Activated naive CD8-positive, alpha-beta T cell (primary cell): ENCODE measurements around the gene RAVER1.
"Not testable (repeated sequence)": the region's sequence is repeated elsewhere in the genome, so short reads cannot be mapped to it uniquely, and the experiment has no call there.

Source experiments
- H3K27ac Mint-ChIP-seq: one replicate; pipeline ENCODE4 v1.8.0; 2021; ENCODE audit warnings: mixed read lengths
- H3K27me3 Mint-ChIP-seq: one replicate; pipeline ENCODE4 v1.8.0; 2021; ENCODE audit warnings: mixed read lengths
- H3K36me3 Mint-ChIP-seq: one replicate; pipeline ENCODE4 v1.8.0; 2021; ENCODE audit warnings: mixed read lengths
- H3K4me1 Mint-ChIP-seq: one replicate; pipeline ENCODE4 v1.8.0; 2021; ENCODE audit warnings: low read depth, mixed read lengths
- H3K4me3 Mint-ChIP-seq: one replicate; pipeline ENCODE4 v1.8.0; 2021; ENCODE audit warnings: mild to moderate bottlenecking, mixed read lengths
- H3K9me3 Mint-ChIP-seq: one replicate; pipeline ENCODE4 v1.8.0; 2021; ENCODE audit warnings: low read depth, mixed read lengths

Gene RAVER1

DNA sequence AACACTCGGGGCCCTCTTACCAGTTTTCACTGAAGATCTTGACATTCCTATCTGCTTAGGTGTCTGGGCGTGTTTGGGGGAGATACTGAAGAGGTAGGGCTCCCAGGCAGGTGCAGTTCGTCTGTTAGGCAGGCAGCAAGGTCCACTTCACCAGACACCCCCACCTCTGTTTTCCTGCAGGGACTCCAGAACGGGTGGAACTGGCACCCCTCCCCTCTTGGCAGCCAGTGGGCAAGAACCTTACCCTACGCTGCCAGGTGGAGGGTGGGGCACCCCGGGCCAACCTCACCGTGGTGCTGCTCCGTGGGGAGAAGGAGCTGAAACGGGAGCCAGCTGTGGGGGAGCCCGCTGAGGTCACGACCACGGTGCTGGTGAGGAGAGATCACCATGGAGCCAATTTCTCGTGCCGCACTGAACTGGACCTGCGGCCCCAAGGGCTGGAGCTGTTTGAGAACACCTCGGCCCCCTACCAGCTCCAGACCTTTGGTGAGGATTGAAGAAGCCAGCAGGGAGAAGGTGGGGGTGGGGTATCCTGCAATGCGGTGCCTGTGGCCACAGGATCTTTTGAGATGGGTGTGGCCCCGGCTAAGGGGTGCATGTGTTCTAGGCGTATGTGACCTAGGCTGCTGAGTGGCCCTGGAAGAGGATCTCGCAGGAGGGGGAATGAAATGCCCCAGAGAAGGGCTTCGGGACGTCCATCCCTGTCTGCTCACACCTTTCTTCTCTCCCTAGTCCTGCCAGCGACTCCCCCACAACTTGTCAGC lies 49.8 kb downstream of the RAVER1 start:
- H3K36me3 Mint-ChIP-seq = peaks cover 8% of the 10 kb centered on the region
- H3K27ac Mint-ChIP-seq = no peak overlapping the region
- peaks cover 17% of the 10 kb centered on the region for H3K4me1 Mint-ChIP-seq
- no peak overlapping the region for H3K4me3 Mint-ChIP-seq
- H3K27me3 Mint-ChIP-seq = peaks cover 2% of the 10 kb centered on the region
- H3K9me3 Mint-ChIP-seq = no peaks in the 10 kb centered on the region

- not testable (repeated sequence) for H3K36me3 Mint-ChIP-seq, H3K9me3 Mint-ChIP-seq, H3K4me3 Mint-ChIP-seq, H3K27me3 Mint-ChIP-seq, H3K27ac Mint-ChIP-seq
- peaks cover 16% of the 10 kb centered on the region for H3K4me1 Mint-ChIP-seq
These were observed 51.3 kb downstream of the RAVER1 start for GRCh38 chr19:10282043-10282442.

- H3K27ac Mint-ChIP-seq = no peak overlapping the region
- no peak overlapping the region for H3K4me3 Mint-ChIP-seq
- H3K36me3 Mint-ChIP-seq = peaks cover under 1% of the 10 kb centered on the region
- H3K9me3 Mint-ChIP-seq = no peaks in the 10 kb centered on the region
- H3K4me1 Mint-ChIP-seq = peaks cover 9% of the 10 kb centered on the region
- H3K27me3 Mint-ChIP-seq = no peaks in the 10 kb centered on the region
These were observed 53.4 kb downstream of the RAVER1 start for GRCh38 chr19:10279737-10280442.

DNA sequence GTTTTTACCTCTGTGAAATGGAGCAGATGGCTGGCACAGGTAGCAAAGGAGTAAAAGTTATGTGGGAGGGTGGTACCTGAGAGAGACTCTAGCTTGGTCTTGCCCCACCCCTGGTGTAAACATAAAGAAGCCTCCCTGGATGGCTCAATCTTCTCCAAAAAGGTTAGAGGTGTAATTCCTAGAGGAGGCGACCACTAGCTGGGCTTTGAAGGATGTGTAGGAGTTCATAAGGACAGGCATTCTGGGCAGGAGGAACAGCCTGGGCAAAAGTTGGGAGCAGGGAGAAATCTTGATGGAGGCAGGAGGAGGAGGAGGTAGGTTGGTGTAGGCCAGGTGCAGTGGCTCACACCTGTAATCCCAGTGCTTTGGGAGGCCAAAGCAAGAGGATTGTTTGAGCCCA lies 54.4 kb downstream of the RAVER1 start:
- H3K36me3 Mint-ChIP-seq = peaks cover 4% of the 10 kb centered on the region
- no peak overlapping the region for H3K27ac Mint-ChIP-seq
- H3K4me3 Mint-ChIP-seq = no peak overlapping the region
- no peaks in the 10 kb centered on the region for H3K27me3 Mint-ChIP-seq
- H3K4me1 Mint-ChIP-seq = peaks cover 10% of the 10 kb centered on the region
- H3K9me3 Mint-ChIP-seq = no peaks in the 10 kb centered on the region

GRCh38 chr19:10277795-10278589 lies 55.3 kb downstream of the RAVER1 start:
- Mint-ChIP-seq H3K27me3 (no peaks in the 10 kb centered on the region), H3K9me3 (no peaks in the 10 kb centered on the region), H3K4me3 (no peak overlapping the region), H3K36me3 (peaks cover 4% of the 10 kb centered on the region), H3K4me1 (peaks cover 11% of the 10 kb centered on the region), H3K27ac (no peak overlapping the region)

DNA sequence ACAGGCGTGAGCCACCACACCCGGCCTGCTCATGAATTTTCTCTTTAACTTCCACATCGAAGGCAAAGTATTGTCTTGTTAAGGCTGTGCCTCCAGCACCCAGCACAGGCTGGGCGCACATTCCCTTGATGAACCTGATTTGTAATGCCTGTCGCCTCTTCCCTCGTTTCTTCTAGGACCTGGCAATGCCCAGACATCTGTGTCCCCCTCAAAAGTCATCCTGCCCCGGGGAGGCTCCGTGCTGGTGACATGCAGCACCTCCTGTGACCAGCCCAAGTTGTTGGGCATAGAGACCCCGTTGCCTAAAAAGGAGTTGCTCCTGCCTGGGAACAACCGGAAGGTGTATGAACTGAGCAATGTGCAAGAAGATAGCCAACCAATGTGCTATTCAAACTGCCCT lies 58.7 kb downstream of the RAVER1 start:
- Mint-ChIP-seq H3K4me1 (peaks cover 18% of the 10 kb centered on the region), H3K36me3 (peaks cover 4% of the 10 kb centered on the region)

GRCh38 chr19:10271543-10272086 lies 61.7 kb downstream of the RAVER1 start:
- Mint-ChIP-seq H3K4me3 (peak overlapping the region; percentile 81), H3K4me1 (peaks cover 14% of the 10 kb centered on the region), H3K27me3 (no peaks in the 10 kb centered on the region), H3K9me3 (no peaks in the 10 kb centered on the region), H3K36me3 (peaks cover 4% of the 10 kb centered on the region), H3K27ac (peak overlapping the region; percentile 54)

More for the DNA sequence above, 58.7 kb downstream of the RAVER1 start:
- Mint-ChIP-seq H3K27me3 (no peaks in the 10 kb centered on the region), H3K27ac (peak overlapping the region; percentile 22), H3K9me3 (no peaks in the 10 kb centered on the region), H3K4me3 (no peak overlapping the region)

DNA sequence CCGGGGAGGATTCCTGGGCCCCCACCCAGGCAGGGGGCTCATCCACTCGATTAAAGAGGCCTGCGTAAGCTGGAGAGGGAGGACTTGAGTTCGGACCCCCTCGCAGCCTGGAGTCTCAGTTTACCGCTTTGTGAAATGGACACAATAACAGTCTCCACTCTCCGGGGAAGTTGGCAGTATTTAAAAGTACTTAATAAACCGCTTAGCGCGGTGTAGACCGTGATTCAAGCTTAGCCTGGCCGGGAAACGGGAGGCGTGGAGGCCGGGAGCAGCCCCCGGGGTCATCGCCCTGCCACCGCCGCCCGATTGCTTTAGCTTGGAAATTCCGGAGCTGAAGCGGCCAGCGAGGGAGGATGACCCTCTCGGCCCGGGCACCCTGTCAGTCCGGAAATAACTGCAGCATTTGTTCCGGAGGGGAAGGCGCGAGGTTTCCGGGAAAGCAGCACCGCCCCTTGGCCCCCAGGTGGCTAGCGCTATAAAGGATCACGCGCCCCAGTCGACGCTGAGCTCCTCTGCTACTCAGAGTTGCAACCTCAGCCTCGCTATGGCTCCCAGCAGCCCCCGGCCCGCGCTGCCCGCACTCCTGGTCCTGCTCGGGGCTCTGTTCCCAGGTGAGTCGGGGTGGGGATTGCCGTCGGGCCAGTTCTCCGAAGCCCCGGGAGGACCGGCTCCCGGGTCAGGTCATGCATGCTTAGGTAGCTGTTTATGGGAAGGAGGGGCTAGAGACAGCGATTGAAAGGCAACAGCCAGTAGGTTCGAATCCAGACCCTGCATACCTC lies 62.5 kb downstream of the RAVER1 start, which contains the start of gene ICAM1:
TSS of gene ICAM1 (plus strand) at position 505 of the 779 bp plus-strand sequence. CDS start at position 545, 40 bp downstream.
- no peaks in the 10 kb centered on the region for H3K27me3 Mint-ChIP-seq
- H3K27ac Mint-ChIP-seq = peak within 1 kb of the TSS; percentile 54
- H3K4me3 Mint-ChIP-seq = peak within 1 kb of the TSS; percentile 81
- H3K36me3 Mint-ChIP-seq = peaks cover 4% of the 10 kb centered on the region
- H3K9me3 Mint-ChIP-seq = no peaks in the 10 kb centered on the region
- peaks cover 14% of the 10 kb centered on the region for H3K4me1 Mint-ChIP-seq

- Mint-ChIP-seq H3K27me3 (no peaks in the 10 kb centered on the region), H3K4me3 (peak overlapping the region; percentile 81), H3K9me3 (no peaks in the 10 kb centered on the region), H3K36me3 (peaks cover 4% of the 10 kb centered on the region), H3K27ac (peak overlapping the region; percentile 54), H3K4me1 (peaks cover 14% of the 10 kb centered on the region)
These were observed 63.1 kb downstream of the RAVER1 start for GRCh38 chr19:10270180-10270615.

GRCh38 chr19:10269333-10270179 lies 63.8 kb downstream of the RAVER1 start:
- no peak overlapping the region for H3K27ac Mint-ChIP-seq
- H3K36me3 Mint-ChIP-seq = peaks cover under 1% of the 10 kb centered on the region
- H3K9me3 Mint-ChIP-seq = no peaks in the 10 kb centered on the region
- H3K4me3 Mint-ChIP-seq = peak overlapping the region; percentile 81
- H3K4me1 Mint-ChIP-seq = peaks cover 14% of the 10 kb centered on the region
- H3K27me3 Mint-ChIP-seq = no peaks in the 10 kb centered on the region

GRCh38 chr19:10268071-10268470 lies 65.3 kb downstream of the RAVER1 start:
- no peak overlapping the region for H3K4me3 Mint-ChIP-seq

DNA sequence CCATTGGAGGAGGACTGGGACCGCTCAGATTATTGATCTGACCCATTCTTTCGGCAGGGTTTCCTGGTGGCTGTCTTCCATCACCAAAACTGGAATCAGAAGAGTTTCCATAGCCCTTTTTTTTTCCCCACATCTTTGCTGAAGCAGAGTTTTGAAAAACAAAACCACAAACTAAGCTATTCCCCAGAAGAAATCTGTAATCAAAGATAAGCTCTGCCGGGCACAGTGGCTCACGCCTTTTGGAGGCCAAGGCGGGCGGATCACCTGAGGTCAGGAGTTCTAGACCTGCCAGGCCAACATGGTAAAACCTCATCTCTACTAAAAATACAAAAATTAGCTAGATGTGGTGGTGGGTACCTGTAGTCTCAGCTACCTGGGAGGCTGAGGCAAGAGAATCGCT lies 66.6 kb downstream of the RAVER1 start:
- H3K27ac Mint-ChIP-seq = no peak overlapping the region
- peaks cover 5% of the 10 kb centered on the region for H3K4me1 Mint-ChIP-seq
- no peaks in the 10 kb centered on the region for H3K27me3 Mint-ChIP-seq
- no peaks in the 10 kb centered on the region for H3K36me3 Mint-ChIP-seq
- no peak overlapping the region for H3K4me3 Mint-ChIP-seq
- no peaks in the 10 kb centered on the region for H3K9me3 Mint-ChIP-seq

More at GRCh38 chr19:10268071-10268470, 65.3 kb downstream of the RAVER1 start:
- Mint-ChIP-seq H3K36me3 (no peaks in the 10 kb centered on the region), H3K4me1 (peaks cover 12% of the 10 kb centered on the region), H3K9me3 (no peaks in the 10 kb centered on the region), H3K27ac (no peak overlapping the region), H3K27me3 (no peaks in the 10 kb centered on the region)
